ENCODE measurements around the gene NISCH.

Gene NISCH

GRCh38 chr3:52407779-52408178, 47.6 kb upstream of the NISCH start:
- H3K27ac ChIP-seq (replicated peaks), result no peak overlapping the region
- H3K27me3 ChIP-seq (ENCODE audit: insufficient read depth, poor library complexity, severe bottlenecking), result no peaks in the 10 kb centered on the region
- TF ChIP-seq POLR2AphosphoS5 (IDR thresholded peaks at IDR 0.05; ENCODE audit: low read depth) (no peak), SPI1 (IDR thresholded peaks at IDR 0.05; ENCODE audit: borderline replicate concordance, low read depth) (no peak), CTCF (IDR thresholded peaks at IDR 0.05; ENCODE audit: insufficient read depth, low read length) (no peak), REST (IDR thresholded peaks at IDR 0.05; ENCODE audit: insufficient replicate concordance, low read depth) (no peak), GABPA (IDR thresholded peaks at IDR 0.05; ENCODE audit: low read depth) (no peak)
- H3K4me3 ChIP-seq (replicated peaks; ENCODE audit: insufficient read depth, low read length), result no peak overlapping the region
- no peak for DNase-seq (ENCODE audit: low read depth in 1 of 2, low spot score in 1 of 2)

- Histone ChIP-seq H3K27me3 (ENCODE audit: insufficient read depth, poor library complexity, severe bottlenecking) (no peaks in the 10 kb centered on the region), H3K4me3 (replicated peaks; ENCODE audit: insufficient read depth, low read length) (no peak overlapping the region), H3K27ac (replicated peaks) (peak overlapping the region; percentile 80)
- TF ChIP-seq POLR2AphosphoS5 (IDR thresholded peaks at IDR 0.05; ENCODE audit: low read depth) (no peak), SPI1 (IDR thresholded peaks at IDR 0.05; ENCODE audit: borderline replicate concordance, low read depth) (no peak), REST (IDR thresholded peaks at IDR 0.05; ENCODE audit: insufficient replicate concordance, low read depth) (no peak), GABPA (IDR thresholded peaks at IDR 0.05; ENCODE audit: low read depth) (no peak)
- no peak for DNase-seq (ENCODE audit: low read depth in 1 of 2, low spot score in 1 of 2)
These were observed 46.9 kb upstream of the NISCH start for GRCh38 chr3:52408466-52408865.

- Histone ChIP-seq H3K27me3 (ENCODE audit: insufficient read depth, poor library complexity, severe bottlenecking) (no peaks in the 10 kb centered on the region), H3K4me3 (replicated peaks; ENCODE audit: insufficient read depth, low read length) (no peak overlapping the region), H3K27ac (replicated peaks) (no peak overlapping the region)
- no peak for TF ChIP-seq REST (IDR thresholded peaks at IDR 0.05; ENCODE audit: insufficient replicate concordance, low read depth)
- no peak for TF ChIP-seq SPI1 (IDR thresholded peaks at IDR 0.05; ENCODE audit: borderline replicate concordance, low read depth)
- TF ChIP-seq GABPA (IDR thresholded peaks at IDR 0.05; ENCODE audit: low read depth), result no peak
- TF ChIP-seq POLR2AphosphoS5 (IDR thresholded peaks at IDR 0.05; ENCODE audit: low read depth), result no peak
- TF ChIP-seq CTCF (IDR thresholded peaks at IDR 0.05; ENCODE audit: insufficient read depth, low read length), result no peak
- DNase-seq (ENCODE audit: low read depth in 1 of 2, low spot score in 1 of 2), result no peak
These were observed 39.6 kb upstream of the NISCH start for GRCh38 chr3:52415800-52416199.

All from HL-60 (cell line).